ENCODE results near the gene HSPA6.
"Not testable (repeated sequence)": the region's sequence is repeated elsewhere in the genome, so short reads cannot be mapped to it uniquely, and the experiment has no call there.

HSPA6 gene

DNA sequence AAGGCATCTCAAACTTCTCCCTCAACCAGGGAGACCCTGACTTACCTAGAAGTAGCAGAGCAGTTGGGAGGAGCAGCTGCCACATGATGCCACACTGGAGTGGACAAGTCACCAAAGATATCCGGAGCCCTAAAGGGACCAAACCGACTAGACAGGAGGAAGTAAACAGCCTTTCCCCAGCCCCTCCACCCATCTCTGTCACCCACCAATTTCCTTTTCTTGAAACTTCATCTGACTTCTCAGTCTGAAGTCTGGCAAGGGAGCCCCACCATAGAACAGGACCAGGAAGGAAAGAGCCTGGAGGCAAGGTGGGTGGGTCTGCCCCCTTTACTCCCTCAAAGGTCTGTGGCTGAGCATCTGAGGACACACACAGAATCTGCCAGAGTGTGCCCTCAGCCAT is 25.3 kb downstream of the HSPA6 start, which contains the start of gene FCGR3A:
Gene FCGR3A (minus strand): TSS at position 167 of the 400 bp plus-strand sequence. CDS start 82 bp downstream, at position 85.
- no peak for TF ChIP-seq EZH2phosphoT487 (conservative IDR thresholded peaks at IDR 0.05; ENCODE audit: low read length)
- TF ChIP-seq, protein P1, sequence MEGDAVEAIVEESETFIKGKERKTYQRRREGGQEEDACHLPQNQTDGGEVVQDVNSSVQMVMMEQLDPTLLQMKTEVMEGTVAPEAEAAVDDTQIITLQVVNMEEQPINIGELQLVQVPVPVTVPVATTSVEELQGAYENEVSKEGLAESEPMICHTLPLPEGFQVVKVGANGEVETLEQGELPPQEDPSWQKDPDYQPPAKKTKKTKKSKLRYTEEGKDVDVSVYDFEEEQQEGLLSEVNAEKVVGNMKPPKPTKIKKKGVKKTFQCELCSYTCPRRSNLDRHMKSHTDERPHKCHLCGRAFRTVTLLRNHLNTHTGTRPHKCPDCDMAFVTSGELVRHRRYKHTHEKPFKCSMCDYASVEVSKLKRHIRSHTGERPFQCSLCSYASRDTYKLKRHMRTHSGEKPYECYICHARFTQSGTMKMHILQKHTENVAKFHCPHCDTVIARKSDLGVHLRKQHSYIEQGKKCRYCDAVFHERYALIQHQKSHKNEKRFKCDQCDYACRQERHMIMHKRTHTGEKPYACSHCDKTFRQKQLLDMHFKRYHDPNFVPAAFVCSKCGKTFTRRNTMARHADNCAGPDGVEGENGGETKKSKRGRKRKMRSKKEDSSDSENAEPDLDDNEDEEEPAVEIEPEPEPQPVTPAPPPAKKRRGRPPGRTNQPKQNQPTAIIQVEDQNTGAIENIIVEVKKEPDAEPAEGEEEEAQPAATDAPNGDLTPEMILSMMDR (IDR thresholded peaks at IDR 0.05; ENCODE audit: insufficient read depth, low read length, poor library complexity, severe bottlenecking) = no peak
- Histone ChIP-seq H3K9me3 (ENCODE audit: insufficient read depth, low read length) (no peaks in the 10 kb centered on the region), H3K79me2 (ENCODE audit: insufficient read depth, low read length) (no peaks in the 10 kb centered on the region), H3K27me3 (ENCODE audit: low read length) (no peaks in the 10 kb centered on the region), H4K20me1 (ENCODE audit: low read depth, low read length) (no peaks in the 10 kb centered on the region), H3K4me3 (ENCODE audit: insufficient read depth, low read length, poor library complexity, severe bottlenecking) (no peak within 1 kb of the TSS), H3K9ac (ENCODE audit: low read length) (no peak within 1 kb of the TSS), H3K36me3 (ENCODE audit: low read length) (no peaks in the 10 kb centered on the region), H2AFZ (ENCODE audit: low read depth, low read length, severe bottlenecking) (no peak within 1 kb of the TSS), H3K9me2 (replicated peaks; ENCODE audit: insufficient read depth, low read length) (no peaks in the 10 kb centered on the region), H3K4me2 (ENCODE audit: low read depth, low read length, poor library complexity, severe bottlenecking) (no peak within 1 kb of the TSS), H3F3A (ENCODE audit: insufficient read depth) (no peaks in the 10 kb centered on the region), H3K27ac (ENCODE audit: low read depth, low read length) (no peak within 1 kb of the TSS)

GRCh38 chr1:161550942-161551341 is 26.6 kb downstream of the HSPA6 start:
- H2AFZ ChIP-seq (ENCODE audit: low read depth, low read length, severe bottlenecking); H3K9me3 ChIP-seq (ENCODE audit: insufficient read depth, low read length); H4K20me1 ChIP-seq (ENCODE audit: low read depth, low read length); H3K9ac ChIP-seq (ENCODE audit: low read length); H3K36me3 ChIP-seq (ENCODE audit: low read length); H3K27me3 ChIP-seq (ENCODE audit: low read length); H3F3A ChIP-seq (ENCODE audit: insufficient read depth); H3K9me2 ChIP-seq (replicated peaks; ENCODE audit: insufficient read depth, low read length); H3K27ac ChIP-seq (ENCODE audit: low read depth, low read length); H3K4me2 ChIP-seq (ENCODE audit: low read depth, low read length, poor library complexity, severe bottlenecking); H3K79me2 ChIP-seq (ENCODE audit: insufficient read depth, low read length); H3K4me3 ChIP-seq (ENCODE audit: insufficient read depth, low read length, poor library complexity, severe bottlenecking): not testable (repeated sequence)

DNA sequence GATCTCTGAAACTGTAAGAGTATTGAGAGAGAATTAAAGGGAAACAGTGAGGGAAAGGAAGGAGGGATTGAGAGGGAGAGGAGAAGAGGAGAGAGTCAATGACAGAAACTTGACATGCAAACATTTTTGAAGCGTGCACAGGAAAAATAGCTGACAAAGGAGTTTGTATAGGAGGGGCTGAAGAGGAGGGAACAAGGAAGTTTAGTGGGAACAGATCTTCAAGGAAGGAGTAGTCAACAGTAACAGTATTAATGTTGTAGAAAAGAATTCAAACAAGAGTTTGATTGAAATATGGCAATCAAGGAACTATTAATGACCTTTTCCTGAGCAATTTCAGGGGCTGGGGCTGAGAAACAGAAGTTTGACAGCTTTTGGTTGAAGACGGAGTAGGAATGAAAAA is 29.3 kb downstream of the HSPA6 start:
- H3K36me3 ChIP-seq (ENCODE audit: low read length) = not testable (repeated sequence)

DNA sequence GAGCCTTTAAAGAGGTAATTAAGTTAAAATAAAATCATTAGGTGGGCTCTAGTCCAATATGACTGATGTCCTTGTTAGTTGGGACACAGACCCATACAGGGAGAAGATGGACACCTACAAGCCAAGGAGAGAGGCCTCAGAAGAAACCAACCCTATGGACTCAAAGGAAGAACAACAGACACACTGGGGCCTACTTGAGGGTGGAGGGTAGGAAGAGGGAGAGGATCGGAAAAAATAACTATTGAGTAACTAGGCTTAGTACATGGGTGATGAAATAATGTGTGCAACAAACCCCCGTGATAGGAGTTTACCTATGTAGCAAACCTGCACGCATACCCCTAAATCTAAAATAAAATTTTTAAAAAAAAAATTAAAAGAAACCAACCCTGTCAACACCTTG is 30.0 kb downstream of the HSPA6 start:
- not testable (repeated sequence) for H3F3A ChIP-seq (ENCODE audit: insufficient read depth); H3K27ac ChIP-seq (ENCODE audit: low read depth, low read length); H4K20me1 ChIP-seq (ENCODE audit: low read depth, low read length); H3K4me2 ChIP-seq (ENCODE audit: low read depth, low read length, poor library complexity, severe bottlenecking); H3K9me3 ChIP-seq (ENCODE audit: insufficient read depth, low read length); H3K9ac ChIP-seq (ENCODE audit: low read length); H3K36me3 ChIP-seq (ENCODE audit: low read length); H3K9me2 ChIP-seq (replicated peaks; ENCODE audit: insufficient read depth, low read length); H3K79me2 ChIP-seq (ENCODE audit: insufficient read depth, low read length); H2AFZ ChIP-seq (ENCODE audit: low read depth, low read length, severe bottlenecking); H3K4me3 ChIP-seq (ENCODE audit: insufficient read depth, low read length, poor library complexity, severe bottlenecking); H3K27me3 ChIP-seq (ENCODE audit: low read length)

More for the DNA sequence above, 29.3 kb downstream of the HSPA6 start:
- H3K4me3 ChIP-seq (ENCODE audit: insufficient read depth, low read length, poor library complexity, severe bottlenecking); H2AFZ ChIP-seq (ENCODE audit: low read depth, low read length, severe bottlenecking); H3K9me3 ChIP-seq (ENCODE audit: insufficient read depth, low read length); H3F3A ChIP-seq (ENCODE audit: insufficient read depth); H4K20me1 ChIP-seq (ENCODE audit: low read depth, low read length); H3K4me2 ChIP-seq (ENCODE audit: low read depth, low read length, poor library complexity, severe bottlenecking); H3K79me2 ChIP-seq (ENCODE audit: insufficient read depth, low read length); H3K27ac ChIP-seq (ENCODE audit: low read depth, low read length); H3K9ac ChIP-seq (ENCODE audit: low read length); H3K27me3 ChIP-seq (ENCODE audit: low read length); H3K9me2 ChIP-seq (replicated peaks; ENCODE audit: insufficient read depth, low read length): not testable (repeated sequence)

DNA sequence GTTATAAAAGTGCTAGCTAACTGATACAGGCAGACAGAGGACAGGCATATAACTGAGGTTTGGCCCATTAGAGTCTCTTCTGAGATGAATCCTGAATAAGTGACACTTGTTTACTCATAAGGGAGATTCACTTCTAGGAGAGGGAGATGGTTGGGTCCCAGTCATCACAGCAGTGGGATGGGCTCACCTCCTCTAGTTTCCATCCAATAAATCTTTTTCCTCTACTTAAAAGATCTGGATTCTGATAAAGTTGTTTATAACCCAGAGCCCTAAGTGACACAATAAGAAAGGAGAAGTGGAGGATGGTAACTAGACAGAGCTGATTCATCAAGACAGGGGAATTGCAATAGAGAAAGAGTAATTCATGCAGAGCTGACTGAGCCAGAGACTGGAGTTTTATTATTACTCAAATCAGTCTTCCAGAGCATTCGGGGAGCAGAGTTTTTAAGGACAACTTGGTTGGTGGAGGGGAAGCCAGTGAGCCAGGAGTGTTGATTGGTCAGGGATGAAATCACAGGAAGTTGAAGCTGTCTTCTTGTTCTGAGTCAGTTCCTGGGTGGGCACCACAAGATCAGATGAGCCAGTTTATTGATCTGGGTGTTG is 30.6 kb downstream of the HSPA6 start:
- H3K4me2 ChIP-seq (ENCODE audit: low read depth, low read length, poor library complexity, severe bottlenecking); H3K4me3 ChIP-seq (ENCODE audit: insufficient read depth, low read length, poor library complexity, severe bottlenecking); H4K20me1 ChIP-seq (ENCODE audit: low read depth, low read length); H3K9me2 ChIP-seq (replicated peaks; ENCODE audit: insufficient read depth, low read length); H2AFZ ChIP-seq (ENCODE audit: low read depth, low read length, severe bottlenecking); H3K9ac ChIP-seq (ENCODE audit: low read length); H3F3A ChIP-seq (ENCODE audit: insufficient read depth); H3K27me3 ChIP-seq (ENCODE audit: low read length); H3K36me3 ChIP-seq (ENCODE audit: low read length); H3K79me2 ChIP-seq (ENCODE audit: insufficient read depth, low read length); H3K27ac ChIP-seq (ENCODE audit: low read depth, low read length); H3K9me3 ChIP-seq (ENCODE audit: insufficient read depth, low read length): not testable (repeated sequence)

DNA sequence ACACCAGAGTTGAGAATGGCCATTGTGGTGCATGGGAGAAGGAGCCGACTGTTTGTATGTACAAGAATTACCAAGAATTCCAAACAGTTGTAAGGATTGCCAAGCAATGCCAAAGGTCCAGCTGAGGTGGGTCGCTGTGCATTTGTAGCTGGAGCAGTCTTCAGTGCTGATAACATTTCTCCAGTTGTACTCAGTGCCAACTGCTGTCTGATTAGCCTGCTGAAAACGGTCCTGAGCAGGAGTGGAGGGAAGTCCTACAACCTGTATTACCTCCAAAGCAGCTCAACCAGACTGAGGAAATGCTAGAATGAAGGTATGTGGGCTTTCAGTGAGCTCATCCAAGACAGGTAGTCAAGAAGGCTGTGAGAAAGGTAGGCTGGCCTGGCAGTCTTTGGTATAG is 31.8 kb downstream of the HSPA6 start:
- not testable (repeated sequence) for H3K4me2 ChIP-seq (ENCODE audit: low read depth, low read length, poor library complexity, severe bottlenecking); H3K4me3 ChIP-seq (ENCODE audit: insufficient read depth, low read length, poor library complexity, severe bottlenecking); H3K9me2 ChIP-seq (replicated peaks; ENCODE audit: insufficient read depth, low read length); H3K9ac ChIP-seq (ENCODE audit: low read length); H3K27me3 ChIP-seq (ENCODE audit: low read length); H4K20me1 ChIP-seq (ENCODE audit: low read depth, low read length); H3K27ac ChIP-seq (ENCODE audit: low read depth, low read length); H3K79me2 ChIP-seq (ENCODE audit: insufficient read depth, low read length); H2AFZ ChIP-seq (ENCODE audit: low read depth, low read length, severe bottlenecking); H3K36me3 ChIP-seq (ENCODE audit: low read length); H3F3A ChIP-seq (ENCODE audit: insufficient read depth); H3K9me3 ChIP-seq (ENCODE audit: insufficient read depth, low read length)

DNA sequence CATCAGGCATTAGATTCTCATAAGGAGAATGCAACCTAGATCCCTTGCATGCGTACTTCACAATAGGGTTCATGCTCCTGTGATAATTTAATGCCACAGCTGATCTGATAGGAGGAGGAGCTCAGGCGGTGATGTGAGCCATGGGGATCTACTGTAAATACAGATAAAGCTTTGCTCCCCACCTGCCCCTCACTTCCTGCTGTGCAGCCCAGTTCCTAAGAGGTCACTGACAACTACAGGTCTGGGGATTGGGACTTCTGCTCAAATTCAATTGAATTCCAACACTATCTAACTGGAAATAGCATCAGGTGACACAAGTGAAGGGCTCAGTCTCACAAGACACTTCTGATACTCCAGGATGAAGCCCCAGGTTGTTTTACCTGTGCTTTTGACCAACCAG is 32.6 kb downstream of the HSPA6 start:
- H3K4me2 ChIP-seq (ENCODE audit: low read depth, low read length, poor library complexity, severe bottlenecking); H3K9me2 ChIP-seq (replicated peaks; ENCODE audit: insufficient read depth, low read length); H3K36me3 ChIP-seq (ENCODE audit: low read length): not testable (repeated sequence)

More for the DNA sequence above, 32.6 kb downstream of the HSPA6 start:
- H3K27me3 ChIP-seq (ENCODE audit: low read length); H3K9ac ChIP-seq (ENCODE audit: low read length); H3K79me2 ChIP-seq (ENCODE audit: insufficient read depth, low read length); H2AFZ ChIP-seq (ENCODE audit: low read depth, low read length, severe bottlenecking); H3K9me3 ChIP-seq (ENCODE audit: insufficient read depth, low read length); H4K20me1 ChIP-seq (ENCODE audit: low read depth, low read length); H3F3A ChIP-seq (ENCODE audit: insufficient read depth); H3K27ac ChIP-seq (ENCODE audit: low read depth, low read length); H3K4me3 ChIP-seq (ENCODE audit: insufficient read depth, low read length, poor library complexity, severe bottlenecking): not testable (repeated sequence)

Data from SU-DHL-6 (cell line).